A549 (cell line): ENCODE results near the gene ANKZF1. TPM values are rescaled to one million over a fixed set of nuclear protein-coding genes. Genes with fewer than 3 reads are reported as not detected.
A peak's percentile ranks its signal among the peaks of the same experiment; 100 is the strongest.

ENCODE experiments used
- ATAC-seq, 2 experiments: fragments of 200-7000 bp in 1 of 2; fragments of >200 bp in 1 of 2; cut with Nextera tagmentation in 1 of 2; cut with Tn5 transposase in 1 of 2; 3 replicates each; pipeline versions ENCODE4 v1.8.0 to v1.9.1; 2018 to 2020; ENCODE audit warnings: mild to moderate bottlenecking in 1 of 2, moderate library complexity in 1 of 2
- CTCF ChIA-PET: fragments of 300-600 bp; sonication (Branson Sonifier 250); formaldehyde crosslinking; extraction: SDS; loops from one replicate; lab custom pipeline; 2021; ENCODE audit warnings: antibody characterized with exemption, inconsistent platforms; lab: Yijun Ruan, JAX
- POLR2A ChIA-PET: fragments of 350-600 bp; formaldehyde crosslinking; extraction: SDS; loops from one replicate; lab custom pipeline; 2021; ENCODE audit warnings: antibody characterized with exemption, inconsistent platforms; lab: Yijun Ruan, JAX
- DNase-seq, 2 experiments: peaks; one replicate each; pipeline versions ENCODE4 v3.0.0 to v3.0.0-alpha.2; 2011 to 2016; ENCODE audit warnings: low read depth in 1 of 2, low spot score in 1 of 2
- FAIRE-seq: peaks from 2 replicates; lab custom pipeline; 2011; peaks lifted over from hg19 to GRCh38; lab: Jason Lieb, UNC
- H3K27ac ChIP-seq, 2 experiments: fragments of >200 bp; sonication (Bioruptor Twin); formaldehyde crosslinking; 3 replicates each; pipeline ENCODE4 v1.5.1; 2016 to 2017
- H3K4me1 ChIP-seq: fragments of >200 bp; sonication (Bioruptor Twin); formaldehyde crosslinking; 3 replicates; pipeline ENCODE4 v1.6.1; 2016
- H3K4me2 ChIP-seq: fragments of >200 bp; sonication (Bioruptor Twin); formaldehyde crosslinking; 3 replicates; pipeline ENCODE4 v1.6.1; 2016
- H3K4me3 ChIP-seq: fragments of >200 bp; sonication (Bioruptor Twin); formaldehyde crosslinking; 3 replicates; pipeline ENCODE4 v1.5.1; 2016
- H3K9me3 ChIP-seq: fragments of >200 bp; sonication (Bioruptor Twin); formaldehyde crosslinking; 3 replicates; pipeline ENCODE4 v1.6.1; 2016
- BHLHE40 ChIP-seq: IDR thresholded peaks from 2 replicates; pipeline ENCODE4 v1.6.1; 2012; ENCODE audit warnings: low read depth, low read length, inconsistent platforms
- EHMT2 ChIP-seq: fragments of 200-600 bp; sonication (generic); IDR thresholded peaks from 2 replicates; pipeline ENCODE4 v1.6.1; 2016; ENCODE audit warnings: antibody characterized with exemption, low read depth, mild to moderate bottlenecking, moderate library complexity
- EP300 ChIP-seq, 2 experiments: fragments of >200 bp; sonication (Bioruptor Twin); formaldehyde crosslinking; IDR thresholded peaks; 2 replicates in 1 of 2; 3 replicates in 1 of 2; pipeline ENCODE4 v1.6.1; 2016 to 2017
- HEYL ChIP-seq: fragments of 250-450 bp; sonication (Bioruptor Pico); IDR thresholded peaks from 2 replicates; pipeline ENCODE4 v1.8.0; 2021; ENCODE audit warnings: mild to moderate bottlenecking, moderate library complexity
- HOXB13 ChIP-seq: fragments of 250-450 bp; sonication (Bioruptor Pico); IDR thresholded peaks from 2 replicates; pipeline ENCODE4 v1.5.0; 2020; ENCODE audit warnings: low read depth, mild to moderate bottlenecking, moderate library complexity
- JUN ChIP-seq, 2 experiments: fragments of >200 bp; sonication (Bioruptor Twin); formaldehyde crosslinking; IDR thresholded peaks; 2 replicates in 1 of 2; 3 replicates in 1 of 2; pipeline ENCODE4 v1.6.1; 2016 to 2017
- KDM1A ChIP-seq: fragments of 200-600 bp; sonication (generic); IDR thresholded peaks from 2 replicates; pipeline ENCODE4 v1.6.1; 2016; ENCODE audit warnings: low read depth, mild to moderate bottlenecking
- KDM5A ChIP-seq: fragments of 200-600 bp; sonication (generic); IDR thresholded peaks from 2 replicates; pipeline ENCODE4 v1.6.1; 2016; ENCODE audit warnings: antibody characterized with exemption, mild to moderate bottlenecking
- MAFK ChIP-seq: fragments of 450-650 bp; IDR thresholded peaks from 2 replicates; pipeline ENCODE4 v1.6.1; 2014; ENCODE audit not compliant: partially characterized antibody
- MAZ ChIP-seq: fragments of 150-350 bp; IDR thresholded peaks from 2 replicates; pipeline ENCODE4 v1.6.1; 2014; ENCODE audit warnings: antibody characterized with exemption, low read depth, low read length, borderline replicate concordance
- MYC ChIP-seq: IDR thresholded peaks from 2 replicates; pipeline ENCODE4 v1.6.1; 2012; ENCODE audit warnings: mild to moderate bottlenecking, inconsistent platforms, low read length, improper control_type of control experiment, borderline replicate concordance
- NFE2L2 ChIP-seq: fragments of 150-350 bp; conservative IDR thresholded peaks from 2 replicates; pipeline ENCODE4 v1.6.1; 2014; ENCODE audit warnings: low read length
- NPAS2 ChIP-seq: fragments of 250-450 bp; sonication (Bioruptor Pico); IDR thresholded peaks from 2 replicates; pipeline ENCODE4 v1.8.0; 2022; ENCODE audit warnings: mild to moderate bottlenecking, moderate library complexity, borderline replicate concordance
- NR3C1 ChIP-seq: fragments of >200 bp; sonication (Bioruptor Twin); formaldehyde crosslinking; IDR thresholded peaks from 3 replicates; pipeline ENCODE4 v1.6.1; 2017
- RCOR1 ChIP-seq: fragments of 150-350 bp; IDR thresholded peaks from 2 replicates; pipeline ENCODE4 v1.6.1; 2014; ENCODE audit warnings: antibody characterized with exemption, low read length, low read depth
- ZC3H11A ChIP-seq: fragments of 450-650 bp; IDR thresholded peaks from 2 replicates; pipeline ENCODE4 v1.6.1; 2014; ENCODE audit warnings: antibody characterized with exemption, mild to moderate bottlenecking
- ZNF302 ChIP-seq: fragments of 250-450 bp; sonication (Bioruptor Pico); IDR thresholded peaks from 2 replicates; pipeline ENCODE4 v1.9.0; 2021; ENCODE audit warnings: inconsistent platforms, mild to moderate bottlenecking, moderate library complexity
- ZSCAN20 ChIP-seq: fragments of 250-450 bp; sonication (Bioruptor Pico); IDR thresholded peaks from 2 replicates; pipeline ENCODE4 v1.8.0; 2022; ENCODE audit warnings: mild to moderate bottlenecking, moderate library complexity
- WGBS: methylation state at CpG from one replicate; pipeline ENCODE4 v1.1.6; 2017; ENCODE audit errors: missing lambda C conversion rate; 5-methylcytosine and 5-hydroxymethylcytosine counted together
- polyA plus RNA-seq, 4 experiments: library from polyadenylated mRNA; depleted of rRNA in 3 of 4; stranded (reverse); fragments of >200 nt; fragmentation: RNase III in 1 of 4; extraction: RNeasy Plus Mini Kit Qiagen cat#74134 plus additional on column Dnase treatment in 1 of 4; gene quantifications; 2 replicates in 3 of 4; 3 replicates in 1 of 4; pipeline ENCODE4 v1.2.3, GENCODE V29; 2011 to 2017
- TF ChIP-seq, protein P1 (sequence below): fragments of 250-450 bp; sonication (Bioruptor Pico); IDR thresholded peaks from 2 replicates; pipeline ENCODE4 v1.5.0; 2020; ENCODE audit warnings: low read depth, mild to moderate bottlenecking, moderate library complexity
- TF ChIP-seq, protein P2 (sequence below): fragments of >200 bp; sonication (Bioruptor Twin); formaldehyde crosslinking; IDR thresholded peaks from 3 replicates; pipeline ENCODE4 v1.5.1; 2016
- TF ChIP-seq, protein P3 (sequence below): IDR thresholded peaks from 2 replicates; pipeline ENCODE4 v1.6.1; 2012
- TF ChIP-seq, protein P4 (sequence below): IDR thresholded peaks from 2 replicates; pipeline ENCODE4 v1.6.1; 2012; ENCODE audit warnings: low read depth, borderline replicate concordance
- TF ChIP-seq, protein P5 (sequence below): fragments of 250-450 bp; sonication (Bioruptor Pico); IDR thresholded peaks from 2 replicates; pipeline ENCODE4 v1.5.0; 2021; ENCODE audit warnings: mild to moderate bottlenecking, moderate library complexity, borderline replicate concordance
- TF ChIP-seq, protein P6 (sequence below): fragments of >200 bp; sonication (Bioruptor Twin); formaldehyde crosslinking; IDR thresholded peaks from 2 replicates; pipeline ENCODE4 v1.6.1; 2016
- TF ChIP-seq, protein P7 (sequence below): fragments of 450-650 bp; IDR thresholded peaks from 2 replicates; pipeline ENCODE4 v1.6.1; 2014; ENCODE audit warnings: antibody characterized with exemption
- TF ChIP-seq, protein P8 (sequence below): fragments of >200 bp; sonication (Bioruptor Twin); formaldehyde crosslinking; IDR thresholded peaks from 3 replicates; pipeline ENCODE4 v1.6.1; 2016

The ANKZF1 gene
- polyA plus RNA-seq, 2 of the 4 experiments (the other 2 are of a cell fraction), result 23.2 to 30.3 TPM

DNA sequence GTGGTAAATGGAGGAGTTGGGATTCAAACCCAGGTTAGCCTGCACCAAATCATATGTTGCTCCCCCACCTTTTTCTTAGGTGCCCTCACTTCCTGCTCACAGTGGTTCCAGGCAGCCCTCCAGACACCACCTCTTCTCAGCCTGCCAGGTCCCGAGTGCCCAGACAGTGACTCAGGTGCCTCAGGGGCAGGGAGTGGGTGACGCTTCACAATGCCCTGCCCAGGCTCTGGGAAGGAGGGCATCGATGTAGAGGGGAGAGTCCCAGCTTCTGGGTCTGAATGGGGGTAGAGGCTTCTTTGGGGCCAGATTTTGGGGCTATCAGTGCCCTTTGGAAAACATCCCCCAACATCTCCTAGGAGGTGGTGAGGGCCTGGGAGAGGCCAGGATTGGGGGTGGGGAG lies 44.3 kb downstream of the ANKZF1 start (continued):
- TF ChIP-seq KDM1A, result no peak
- no peak for TF ChIP-seq HOXB13
- no peak for TF ChIP-seq BHLHE40
- TF ChIP-seq EP300 (IDR thresholded peaks at IDR 0.05), result peak; percentile 73 to 77; a peak in 3 of 5 replicates
- TF ChIP-seq HEYL (CRISPR knock-in tag), result no peak
- TF ChIP-seq, protein P1, sequence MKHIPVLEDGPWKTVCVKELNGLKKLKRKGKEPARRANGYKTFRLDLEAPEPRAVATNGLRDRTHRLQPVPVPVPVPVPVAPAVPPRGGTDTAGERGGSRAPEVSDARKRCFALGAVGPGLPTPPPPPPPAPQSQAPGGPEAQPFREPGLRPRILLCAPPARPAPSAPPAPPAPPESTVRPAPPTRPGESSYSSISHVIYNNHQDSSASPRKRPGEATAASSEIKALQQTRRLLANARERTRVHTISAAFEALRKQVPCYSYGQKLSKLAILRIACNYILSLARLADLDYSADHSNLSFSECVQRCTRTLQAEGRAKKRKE (CRISPR knock-in tag), result no peak
- no peak for TF ChIP-seq EHMT2
- TF ChIP-seq, protein P2, sequence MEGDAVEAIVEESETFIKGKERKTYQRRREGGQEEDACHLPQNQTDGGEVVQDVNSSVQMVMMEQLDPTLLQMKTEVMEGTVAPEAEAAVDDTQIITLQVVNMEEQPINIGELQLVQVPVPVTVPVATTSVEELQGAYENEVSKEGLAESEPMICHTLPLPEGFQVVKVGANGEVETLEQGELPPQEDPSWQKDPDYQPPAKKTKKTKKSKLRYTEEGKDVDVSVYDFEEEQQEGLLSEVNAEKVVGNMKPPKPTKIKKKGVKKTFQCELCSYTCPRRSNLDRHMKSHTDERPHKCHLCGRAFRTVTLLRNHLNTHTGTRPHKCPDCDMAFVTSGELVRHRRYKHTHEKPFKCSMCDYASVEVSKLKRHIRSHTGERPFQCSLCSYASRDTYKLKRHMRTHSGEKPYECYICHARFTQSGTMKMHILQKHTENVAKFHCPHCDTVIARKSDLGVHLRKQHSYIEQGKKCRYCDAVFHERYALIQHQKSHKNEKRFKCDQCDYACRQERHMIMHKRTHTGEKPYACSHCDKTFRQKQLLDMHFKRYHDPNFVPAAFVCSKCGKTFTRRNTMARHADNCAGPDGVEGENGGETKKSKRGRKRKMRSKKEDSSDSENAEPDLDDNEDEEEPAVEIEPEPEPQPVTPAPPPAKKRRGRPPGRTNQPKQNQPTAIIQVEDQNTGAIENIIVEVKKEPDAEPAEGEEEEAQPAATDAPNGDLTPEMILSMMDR, result no peak
- no peak for TF ChIP-seq RCOR1
- TF ChIP-seq, protein P3, sequence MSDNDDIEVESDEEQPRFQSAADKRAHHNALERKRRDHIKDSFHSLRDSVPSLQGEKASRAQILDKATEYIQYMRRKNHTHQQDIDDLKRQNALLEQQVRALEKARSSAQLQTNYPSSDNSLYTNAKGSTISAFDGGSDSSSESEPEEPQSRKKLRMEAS, result peak; percentile 75; the same call in 1 of the 2 replicates
- TF ChIP-seq NPAS2 (CRISPR knock-in tag), result no peak

DNA sequence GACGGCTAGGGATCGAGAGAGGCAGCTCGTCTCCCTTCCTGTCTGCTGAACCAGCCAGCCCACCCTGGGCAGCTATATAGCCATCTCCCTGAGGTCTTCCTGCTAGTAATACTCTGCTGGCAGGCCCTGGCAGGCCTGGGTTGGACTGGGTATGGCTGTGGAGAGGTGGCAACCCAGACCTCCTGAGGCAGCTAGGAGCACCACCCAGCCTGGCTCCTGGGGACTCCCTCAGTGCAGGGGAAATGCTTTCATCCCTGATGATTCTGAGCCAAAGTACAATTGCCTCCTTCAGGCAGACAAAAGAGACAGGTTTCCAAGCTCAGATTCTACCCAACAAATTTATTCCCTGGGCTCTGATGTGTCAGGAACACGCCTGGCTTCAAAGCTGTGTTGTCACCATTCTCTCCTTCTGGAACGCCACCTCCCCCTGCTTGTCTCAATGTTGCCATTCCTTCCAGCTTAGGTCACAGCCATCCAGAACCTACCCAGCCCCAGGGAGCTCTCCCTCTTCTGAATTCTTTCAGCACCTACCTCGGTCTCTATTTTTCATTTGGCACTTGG lies 44.8 kb downstream of the ANKZF1 start:
- ATAC-seq (peak; percentile 64 to 68), FAIRE-seq (peak; percentile 13), DNase-seq (peak; percentile 90 to 93)
- Histone ChIP-seq H3K4me3 (peak overlapping the region; percentile 29), H3K4me1 (peaks cover 79% of the 10 kb centered on the region), H3K27ac (peak overlapping the region; percentile 96 to 99), H3K4me2 (peak overlapping the region; percentile 95), H3K9me3 (no peaks in the 10 kb centered on the region)
- CTCF ChIA-PET, result interaction anchor here (0.8 to 16.2 kb wide), 14 partner anchors 11 to 294 kb away, joined by 3 to 540 read pairs (median 6); partner anchors contain the start of genes ABCB6, ANKZF1, ATG9A and CNPPD1
- WGBS, result 6% methylated on average over 6 of the region's 6 CpGs
- POLR2A ChIA-PET, result interaction anchor here (0.6 to 2.8 kb wide), 13 partner anchors 10 to 114 kb away, joined by 3 to 65 read pairs (median 7); partner anchors contain the start of genes ABCB6, ANKZF1, ATG9A and CNPPD1
- TF ChIP-seq MAZ (no peak), MAFK (peak; percentile 11), MYC (no peak; the same call in 1 of the 2 replicates), BHLHE40 (no peak), ZSCAN20 (CRISPR knock-in tag) (no peak), NFE2L2 (no peak), JUN (IDR thresholded peaks at IDR 0.05) (peak in 1 of 2 experiments; percentile 27; a peak in 1 of 5 replicates), NR3C1 (no peak), KDM5A (no peak), ZC3H11A (no peak), KDM1A (no peak), EP300 (IDR thresholded peaks at IDR 0.05) (peak in 1 of 2 experiments; percentile 74; a peak in 2 of 5 replicates), ZNF302 (no peak)
- TF ChIP-seq, protein P4, sequence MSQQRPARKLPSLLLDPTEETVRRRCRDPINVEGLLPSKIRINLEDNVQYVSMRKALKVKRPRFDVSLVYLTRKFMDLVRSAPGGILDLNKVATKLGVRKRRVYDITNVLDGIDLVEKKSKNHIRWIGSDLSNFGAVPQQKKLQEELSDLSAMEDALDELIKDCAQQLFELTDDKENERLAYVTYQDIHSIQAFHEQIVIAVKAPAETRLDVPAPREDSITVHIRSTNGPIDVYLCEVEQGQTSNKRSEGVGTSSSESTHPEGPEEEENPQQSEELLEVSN, result no peak
- TF ChIP-seq, protein P2, result no peak
- TF ChIP-seq, protein P5, sequence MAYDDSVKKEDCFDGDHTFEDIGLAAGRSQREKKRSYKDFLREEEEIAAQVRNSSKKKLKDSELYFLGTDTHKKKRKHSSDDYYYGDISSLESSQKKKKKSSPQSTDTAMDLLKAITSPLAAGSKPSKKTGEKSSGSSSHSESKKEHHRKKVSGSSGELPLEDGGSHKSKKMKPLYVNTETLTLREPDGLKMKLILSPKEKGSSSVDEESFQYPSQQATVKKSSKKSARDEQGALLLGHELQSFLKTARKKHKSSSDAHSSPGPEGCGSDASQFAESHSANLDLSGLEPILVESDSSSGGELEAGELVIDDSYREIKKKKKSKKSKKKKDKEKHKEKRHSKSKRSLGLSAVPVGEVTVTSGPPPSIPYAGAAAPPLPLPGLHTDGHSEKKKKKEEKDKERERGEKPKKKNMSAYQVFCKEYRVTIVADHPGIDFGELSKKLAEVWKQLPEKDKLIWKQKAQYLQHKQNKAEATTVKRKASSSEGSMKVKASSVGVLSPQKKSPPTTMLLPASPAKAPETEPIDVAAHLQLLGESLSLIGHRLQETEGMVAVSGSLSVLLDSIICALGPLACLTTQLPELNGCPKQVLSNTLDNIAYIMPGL (CRISPR knock-in tag), result no peak
- TF ChIP-seq, protein P3, result peak; percentile 73
- TF ChIP-seq, protein P6, sequence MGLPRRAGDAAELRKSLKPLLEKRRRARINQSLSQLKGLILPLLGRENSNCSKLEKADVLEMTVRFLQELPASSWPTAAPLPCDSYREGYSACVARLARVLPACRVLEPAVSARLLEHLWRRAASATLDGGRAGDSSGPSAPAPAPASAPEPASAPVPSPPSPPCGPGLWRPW, result no peak
- TF ChIP-seq, protein P7, sequence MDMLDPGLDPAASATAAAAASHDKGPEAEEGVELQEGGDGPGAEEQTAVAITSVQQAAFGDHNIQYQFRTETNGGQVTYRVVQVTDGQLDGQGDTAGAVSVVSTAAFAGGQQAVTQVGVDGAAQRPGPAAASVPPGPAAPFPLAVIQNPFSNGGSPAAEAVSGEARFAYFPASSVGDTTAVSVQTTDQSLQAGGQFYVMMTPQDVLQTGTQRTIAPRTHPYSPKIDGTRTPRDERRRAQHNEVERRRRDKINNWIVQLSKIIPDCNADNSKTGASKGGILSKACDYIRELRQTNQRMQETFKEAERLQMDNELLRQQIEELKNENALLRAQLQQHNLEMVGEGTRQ, result no peak
- TF ChIP-seq, protein P8, sequence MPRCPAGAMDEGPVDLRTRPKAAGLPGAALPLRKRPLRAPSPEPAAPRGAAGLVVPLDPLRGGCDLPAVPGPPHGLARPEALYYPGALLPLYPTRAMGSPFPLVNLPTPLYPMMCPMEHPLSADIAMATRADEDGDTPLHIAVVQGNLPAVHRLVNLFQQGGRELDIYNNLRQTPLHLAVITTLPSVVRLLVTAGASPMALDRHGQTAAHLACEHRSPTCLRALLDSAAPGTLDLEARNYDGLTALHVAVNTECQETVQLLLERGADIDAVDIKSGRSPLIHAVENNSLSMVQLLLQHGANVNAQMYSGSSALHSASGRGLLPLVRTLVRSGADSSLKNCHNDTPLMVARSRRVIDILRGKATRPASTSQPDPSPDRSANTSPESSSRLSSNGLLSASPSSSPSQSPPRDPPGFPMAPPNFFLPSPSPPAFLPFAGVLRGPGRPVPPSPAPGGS, result no peak; the same call in 2 of the 3 replicates
